Heart left ventricle (tissue), 16 donors: ENCODE results near the gene RAB23. TPM values are rescaled to one million over a fixed set of nuclear protein-coding genes. Genes with fewer than 3 reads are reported as not detected.
A peak's percentile ranks its signal among the peaks of the same experiment; 100 is the strongest.

Source experiments
- ATAC-seq, 4 donors: fragments of 200-7000 bp; cut with Tn5 transposase; one replicate each; pipeline ENCODE4 v1.9.1; 2020 to 2022; ENCODE audit warnings: moderate library complexity in 4 of 4, mild to moderate bottlenecking in 3 of 4, moderate number of reproducible peaks in 1 of 4
- DNase-seq, 5 donors: peaks; one replicate each; pipeline ENCODE4 v3.0.0-alpha.2; 2020
- H3K27ac ChIP-seq, 12 donors: fragments of 200-600 bp; sonication (generic) in 4 of 12; one replicate each; pipeline versions ENCODE4 v1.5.0 to v1.8.0; 2016 to 2022; ENCODE audit warnings: mild to moderate bottlenecking in 2 of 12
- H3K27me3 ChIP-seq, 9 donors: fragments of 200-600 bp; sonication (generic) in 2 of 9; one replicate each; pipeline versions ENCODE4 v1.5.1 to v1.8.0; 2016 to 2022; ENCODE audit warnings: mild to moderate bottlenecking in 3 of 9
- H3K36me3 ChIP-seq, 9 donors: fragments of 200-600 bp; sonication (generic) in 2 of 9; one replicate each; pipeline versions ENCODE4 v1.5.0 to v1.8.0; 2018 to 2022; ENCODE audit warnings: mild to moderate bottlenecking in 2 of 9
- H3K4me1 ChIP-seq, 12 donors: fragments of 200-600 bp; sonication (generic) in 4 of 12; one replicate each; pipeline versions ENCODE4 v1.5.0 to v1.8.0; 2016 to 2022; ENCODE audit warnings: mild to moderate bottlenecking in 3 of 12
- H3K4me3 ChIP-seq, 12 donors: fragments of 200-600 bp; sonication (generic) in 4 of 12; one replicate each; pipeline versions ENCODE4 v1.5.0 to v1.8.0; 2017 to 2022; ENCODE audit warnings: mild to moderate bottlenecking in 9 of 12, moderate library complexity in 4 of 12
- H3K9me3 ChIP-seq, 12 donors: fragments of 200-600 bp; sonication (generic) in 4 of 12; one replicate each; pipeline versions ENCODE4 v1.5.0 to v1.8.0; 2016 to 2022; ENCODE audit warnings: mild to moderate bottlenecking in 1 of 12
- POLR2A ChIP-seq, 2 donors: fragments of 450-650 bp; IDR thresholded peaks; one replicate each; pipeline ENCODE4 v1.6.1; 2017; ENCODE audit warnings: antibody characterized with exemption in 2 of 2, mild to moderate bottlenecking in 2 of 2, moderate library complexity in 2 of 2
- whole genome bisulfite sequencing, 4 donors: extraction: QIAGEN DNeasy Blood & Tissue Kit in 2 of 4; methylation state at CpG; one replicate each; pipeline versions ENCODE4 v1.1.5 to v1.1.7; 2013 to 2018; 5-methylcytosine and 5-hydroxymethylcytosine counted together
- intact Hi-C, 10 donors: fragments of 100-400 bp; cut with DNase I; formaldehyde crosslinking; loops; one replicate each; pipeline versions ENCODE4 v1.11.1 to v1.14.2; 2022
- polyA plus RNA-seq, 2 donors: library from polyadenylated mRNA; stranded (reverse); fragments of 200-250 nt; gene quantifications; one replicate each; pipeline ENCODE4 v1.2.3, GENCODE V29; 2013
- total RNA-seq, 9 donors: library from RNA; depleted of rRNA in 2 of 9; stranded (reverse); fragments of >200 nt in 2 of 9; fragmentation: NEBNext Ultra II Directional in 3 of 9; extraction: Animal tissue kit (Norgen Biotek cat#: 25700) in 3 of 9; gene quantifications; one replicate each; pipeline versions ENCODE4 v1.1.0 to v1.2.4, GENCODE V29; 2016 to 2023
- TF ChIP-seq, protein P1 (sequence below), 12 donors: fragments of 200-600 bp; sonication (generic) in 4 of 12; IDR thresholded peaks; one replicate each; pipeline versions ENCODE4 v1.5.0 to v1.8.0; 2018 to 2022; ENCODE audit warnings: antibody characterized with exemption in 12 of 12, mild to moderate bottlenecking in 5 of 12
- donor health status: ischemic (EF 13 %, LVEDD 7.1; RV severe dilation, severe dysfunction).
- donor health status: healthy with polysubstance abuse.
- donor health status: DM: no; HTN: yes; CAD: no.
- donor health status: DM: no; HTN: no; CAD: no.
- donor health status: ischemic (EF 25% LVEDD 6.9; RV normal size, moderate dysfunction).
- donor health status: ischemic (EF 25% LVEDD 5.7; RV mildly dilated, moderate dysfunction).
- donor health status: healthy.
- donor health status: DM: yes; HTN: yes; CAD: no.
- donor health status: ischemic (EF 35%, LVEDD 5.7; RV mildly dilated, moderate dysfunction).
- donor health status: nonischemic (EF 11% LVEDD 7.7; RV severe dilation, severe dysfunction).
- donor health status: DM: yes; HTN: yes; CAD: no.
- donor health status: PGD.
- donor health status: ischemic (EF 29% LVEDD 5.4; RV normal size, mild dysfunction).
- donor health status: nonischemic (EF 23%, LVEDD 6.1; RV moderate dilation, normal function).

Gene RAB23
- total and polyA plus RNA-seq, 11 donors: 2.6 to 15.4 (median 9.5) TPM

DNA sequence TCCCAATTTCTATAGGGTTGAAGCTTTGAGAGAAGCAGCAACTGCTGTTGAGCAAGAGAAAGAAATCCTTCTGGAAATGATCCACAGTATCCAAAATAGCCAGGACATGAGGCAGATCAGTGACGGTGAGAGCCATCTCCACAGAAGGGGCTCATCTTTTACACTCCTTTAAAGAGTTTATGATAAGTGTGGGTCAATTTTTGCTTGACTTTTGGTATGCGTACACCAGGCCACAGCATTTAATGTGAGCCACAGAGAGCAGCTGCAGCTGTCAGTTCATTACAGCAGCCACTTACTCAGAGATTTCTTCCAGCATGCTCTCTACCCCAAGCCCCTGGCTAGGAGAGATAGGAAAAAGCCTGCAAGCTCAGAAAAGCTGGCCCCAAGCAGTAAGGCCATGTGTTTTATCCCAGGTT, 40.1 kb downstream of the RAB23 start:
- intact Hi-C loops: no loop called here
- Histone ChIP-seq H3K36me3 (peaks cover 0 to 48% (median 24%) of the 10 kb centered on the region in 9 donors), H3K27me3 (no peaks in the 10 kb centered on the region), H3K4me1 (peaks cover 0 to 46% (median 10%) of the 10 kb centered on the region in 12 donors), H3K27ac (peak overlapping the region in 5 of 12 donors; percentile 1 to 97 (median 28)), H3K4me3 (no peak overlapping the region), H3K9me3 (no peaks in the 10 kb centered on the region)
- no peak for DNase-seq
- 39 to 67% (median 62%) methylated on average over 2 of the region's 2 CpGs for WGBS, 4 donors
- peak in 1 of 4 donors; percentile 46 for ATAC-seq
- no peak for TF ChIP-seq POLR2A (IDR thresholded peaks at IDR 0.05)
- TF ChIP-seq, protein P1, sequence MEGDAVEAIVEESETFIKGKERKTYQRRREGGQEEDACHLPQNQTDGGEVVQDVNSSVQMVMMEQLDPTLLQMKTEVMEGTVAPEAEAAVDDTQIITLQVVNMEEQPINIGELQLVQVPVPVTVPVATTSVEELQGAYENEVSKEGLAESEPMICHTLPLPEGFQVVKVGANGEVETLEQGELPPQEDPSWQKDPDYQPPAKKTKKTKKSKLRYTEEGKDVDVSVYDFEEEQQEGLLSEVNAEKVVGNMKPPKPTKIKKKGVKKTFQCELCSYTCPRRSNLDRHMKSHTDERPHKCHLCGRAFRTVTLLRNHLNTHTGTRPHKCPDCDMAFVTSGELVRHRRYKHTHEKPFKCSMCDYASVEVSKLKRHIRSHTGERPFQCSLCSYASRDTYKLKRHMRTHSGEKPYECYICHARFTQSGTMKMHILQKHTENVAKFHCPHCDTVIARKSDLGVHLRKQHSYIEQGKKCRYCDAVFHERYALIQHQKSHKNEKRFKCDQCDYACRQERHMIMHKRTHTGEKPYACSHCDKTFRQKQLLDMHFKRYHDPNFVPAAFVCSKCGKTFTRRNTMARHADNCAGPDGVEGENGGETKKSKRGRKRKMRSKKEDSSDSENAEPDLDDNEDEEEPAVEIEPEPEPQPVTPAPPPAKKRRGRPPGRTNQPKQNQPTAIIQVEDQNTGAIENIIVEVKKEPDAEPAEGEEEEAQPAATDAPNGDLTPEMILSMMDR (IDR thresholded peaks at IDR 0.05): no peak

DNA sequence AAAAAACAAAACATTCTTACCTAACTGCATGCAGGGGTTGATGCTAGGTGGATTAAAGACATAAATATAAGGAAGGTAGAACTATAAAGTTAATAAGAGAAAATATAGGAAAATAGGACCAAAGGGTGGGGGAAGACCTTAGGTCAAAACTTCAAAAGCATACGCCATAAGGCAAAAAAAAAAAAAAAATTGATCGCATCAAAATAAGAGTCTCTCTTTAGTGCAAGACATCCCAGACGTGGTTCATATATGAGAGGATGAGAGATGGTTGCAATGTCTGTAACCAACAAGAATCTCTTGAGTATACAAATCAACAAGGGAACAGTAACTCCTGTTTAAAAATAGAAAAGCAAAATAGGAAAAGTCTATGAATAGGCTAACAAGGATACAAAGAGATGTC, 41.5 kb downstream of the RAB23 start:
- ATAC-seq: no peak
- H3K27me3 ChIP-seq: no peaks in the 10 kb centered on the region
- no peak overlapping the region for H3K4me3 ChIP-seq
- TF ChIP-seq, protein P1 (IDR thresholded peaks at IDR 0.05): no peak
- no peak for TF ChIP-seq POLR2A (IDR thresholded peaks at IDR 0.05)
- peaks cover 0 to 52% (median 14%) of the 10 kb centered on the region in 12 donors for H3K4me1 ChIP-seq
- intact Hi-C loops: no loop called here
- DNase-seq: no peak
- H3K9me3 ChIP-seq: no peaks in the 10 kb centered on the region
- H3K36me3 ChIP-seq: peaks cover 0 to 37% (median 24%) of the 10 kb centered on the region in 9 donors
- WGBS, 4 donors: 59 to 72% (median 66%) methylated on average over 3 of the region's 3 CpGs
- H3K27ac ChIP-seq: peak overlapping the region in 2 of 12 donors; percentile 1 to 97

DNA sequence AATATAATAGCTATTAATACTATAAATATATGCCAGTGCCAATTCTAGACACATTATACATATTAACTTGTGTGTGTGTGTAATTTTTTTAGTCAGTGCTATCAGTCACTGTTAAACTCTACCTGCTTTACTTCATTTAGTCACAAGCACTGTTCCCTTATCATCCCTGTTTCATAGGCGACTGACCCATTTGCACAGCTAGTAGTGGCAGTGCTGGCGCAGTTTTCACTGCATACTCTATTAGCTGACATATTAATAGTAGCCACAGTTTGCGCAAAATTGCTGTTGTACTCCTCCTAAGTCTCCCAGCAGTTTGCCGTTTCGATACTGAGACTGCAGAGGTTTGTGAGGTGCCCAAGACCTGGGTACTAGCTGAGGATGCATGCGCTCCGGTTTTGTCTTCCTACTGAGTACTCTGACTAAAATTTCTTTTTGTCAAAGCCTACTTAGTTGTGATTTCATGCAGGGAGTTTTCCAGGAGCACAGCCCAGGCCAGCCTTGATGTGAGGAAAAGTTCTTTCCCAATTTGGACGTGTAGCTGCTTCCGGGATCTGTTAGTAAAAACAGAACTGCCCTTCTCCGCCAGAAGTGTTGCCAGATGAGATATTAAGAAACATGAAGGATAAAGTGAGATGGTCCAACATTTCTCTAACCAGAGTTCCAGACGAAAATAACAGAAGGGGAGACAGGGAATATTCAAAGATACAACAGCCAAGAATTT, 44.4 kb downstream of the RAB23 start:
- peak overlapping the region in 9 of 12 donors; percentile 27 to 45 (median 34) for H3K4me3 ChIP-seq
- WGBS, 4 donors: 38 to 52% (median 45%) methylated on average over 11 of the region's 11 CpGs
- peak; percentile 35 to 80 (median 78) for ATAC-seq

More for the DNA sequence above, 44.4 kb downstream of the RAB23 start:
- Histone ChIP-seq H3K27ac (peak overlapping the region; percentile 46 to 97 (median 78)), H3K4me1 (peaks cover 0 to 67% (median 22%) of the 10 kb centered on the region in 12 donors), H3K27me3 (no peaks in the 10 kb centered on the region), H3K36me3 (peaks cover 0 to 9% (median 6%) of the 10 kb centered on the region in 9 donors), H3K9me3 (no peaks in the 10 kb centered on the region)
- TF ChIP-seq POLR2A (IDR thresholded peaks at IDR 0.05): peak in 1 of 2 donors; percentile 29
- TF ChIP-seq, protein P1 (IDR thresholded peaks at IDR 0.05): no peak
- peak in 4 of 5 donors; percentile 46 to 58 (median 54) for DNase-seq
- intact Hi-C loops: loop anchor here in 4 of 10 donors (10.0 kb wide), 2 partner anchors 133 to 137 kb away; partner anchors contain the start of genes PRIM2 (in 3 of the 4) and KIAA1586 (in 1 of the 4)
